ENCODE results near the gene TNRC6C. TPM values are rescaled to one million over a fixed set of nuclear protein-coding genes. Genes with fewer than 3 reads are reported as not detected.
"Not testable (repeated sequence)": the region's sequence is repeated elsewhere in the genome, so short reads cannot be mapped to it uniquely, and the experiment has no call there.

The TNRC6C gene
- total RNA-seq, 1 donor from 2014 or later: 27.4 TPM

GRCh38 chr17:77930780-77931768, 27.4 kb upstream of the TNRC6C start:
- no peak for DNase-seq (ENCODE audit: low spot score)

- no peak for DNase-seq (ENCODE audit: low spot score)
These were observed 24.6 kb upstream of the TNRC6C start for GRCh38 chr17:77933777-77934398.

DNA sequence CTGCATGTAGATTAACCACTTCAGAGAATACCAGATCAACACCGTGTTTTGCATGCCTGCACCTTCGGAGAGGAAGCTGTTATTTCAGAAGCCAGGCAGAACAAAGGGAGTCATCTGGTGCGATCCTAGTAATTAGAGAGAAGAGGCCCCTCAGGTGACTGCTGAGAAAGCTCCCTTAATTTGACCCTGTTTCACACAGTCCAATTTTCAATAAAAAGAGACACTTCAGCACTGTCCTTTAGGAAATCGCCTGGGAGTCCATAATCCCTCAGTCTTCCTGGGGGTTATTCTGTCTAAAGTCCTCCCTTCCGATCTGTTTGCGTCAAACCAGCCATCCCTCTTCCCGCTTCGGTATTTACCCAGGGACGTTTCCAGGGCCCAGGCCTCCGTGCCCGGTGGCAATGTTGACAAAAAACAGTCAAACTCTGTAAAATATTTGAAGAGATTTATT, 23.4 kb upstream of the TNRC6C start:
- DNase-seq (ENCODE audit: low spot score): no peak

GRCh38 chr17:77935744-77936143, 22.8 kb upstream of the TNRC6C start:
- DNase-seq (ENCODE audit: low spot score): not testable (repeated sequence)

DNA sequence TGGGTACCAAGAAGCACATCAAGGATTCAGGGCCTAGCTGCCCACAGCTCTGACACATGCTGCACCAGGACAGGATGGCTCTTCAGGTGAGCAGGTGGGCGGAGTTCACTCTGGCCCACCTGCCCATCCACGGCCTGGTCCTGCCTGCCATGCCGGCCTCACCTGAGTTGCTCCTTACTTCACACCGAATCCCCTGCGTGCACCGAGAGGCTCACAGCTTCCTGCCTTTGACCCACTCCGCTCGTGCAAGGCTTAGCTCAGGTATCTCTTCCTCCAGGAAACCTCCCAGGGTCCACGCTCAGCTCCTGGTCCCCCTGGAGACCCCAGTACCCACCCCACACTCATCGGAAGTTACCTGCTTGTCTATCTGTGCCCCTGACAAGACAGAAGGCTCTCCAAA, 21.6 kb upstream of the TNRC6C start:
- DNase-seq (ENCODE audit: low spot score): no peak

- no peak for DNase-seq (ENCODE audit: low spot score)
These were observed 17.5 kb upstream of the TNRC6C start for GRCh38 chr17:77941004-77941403.

- no peak for DNase-seq (ENCODE audit: low spot score)
These were observed 16.2 kb upstream of the TNRC6C start for GRCh38 chr17:77942112-77942988.

GRCh38 chr17:77943971-77944370, 14.5 kb upstream of the TNRC6C start:
- no peak for DNase-seq (ENCODE audit: low spot score)

DNA sequence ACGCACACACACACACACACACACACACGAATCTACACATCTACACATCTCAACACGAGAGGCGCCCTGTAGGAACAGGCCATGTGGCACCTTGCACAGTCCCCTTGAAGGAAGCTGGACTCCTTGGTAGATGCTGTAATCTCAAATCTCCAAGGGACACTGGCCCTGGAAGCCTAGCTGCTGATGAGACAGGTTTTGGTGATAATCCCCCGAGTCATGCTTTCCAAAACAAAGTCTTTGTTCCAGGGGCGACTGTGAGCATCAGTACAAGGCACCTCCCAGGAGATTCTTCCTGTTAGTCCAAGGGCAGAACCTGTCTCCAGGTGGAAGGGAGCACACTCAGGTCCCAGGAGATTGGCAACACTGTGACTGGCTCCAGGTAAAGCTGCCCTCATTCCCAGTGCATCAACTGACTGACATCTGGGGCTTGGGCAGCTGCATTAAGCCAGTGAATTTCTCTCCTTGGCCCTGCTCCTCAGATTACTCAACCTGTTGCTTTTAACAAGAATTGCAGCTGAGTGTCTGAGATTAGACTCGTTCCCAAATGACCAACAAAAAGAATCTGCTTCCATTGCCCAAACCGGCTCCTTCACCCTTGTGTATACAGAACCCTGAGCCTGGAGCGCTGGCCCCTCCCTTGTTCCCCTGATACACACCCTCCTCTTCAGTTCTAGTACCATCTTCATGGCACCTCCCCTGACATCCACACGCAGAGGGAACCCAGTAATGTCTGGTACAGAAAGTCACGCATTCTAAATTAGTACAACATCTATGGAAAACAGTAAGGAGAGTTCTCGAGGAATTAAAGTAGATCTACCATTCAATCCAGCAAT, 13.9 kb upstream of the TNRC6C start:
- DNase-seq (ENCODE audit: low spot score): no peak

- DNase-seq (ENCODE audit: low spot score): no peak
These were observed 11.4 kb upstream of the TNRC6C start for GRCh38 chr17:77946900-77947645.

GRCh38 chr17:77948690-77949114, 9.8 kb upstream of the TNRC6C start:
- no peak for DNase-seq (ENCODE audit: low spot score)

DNA sequence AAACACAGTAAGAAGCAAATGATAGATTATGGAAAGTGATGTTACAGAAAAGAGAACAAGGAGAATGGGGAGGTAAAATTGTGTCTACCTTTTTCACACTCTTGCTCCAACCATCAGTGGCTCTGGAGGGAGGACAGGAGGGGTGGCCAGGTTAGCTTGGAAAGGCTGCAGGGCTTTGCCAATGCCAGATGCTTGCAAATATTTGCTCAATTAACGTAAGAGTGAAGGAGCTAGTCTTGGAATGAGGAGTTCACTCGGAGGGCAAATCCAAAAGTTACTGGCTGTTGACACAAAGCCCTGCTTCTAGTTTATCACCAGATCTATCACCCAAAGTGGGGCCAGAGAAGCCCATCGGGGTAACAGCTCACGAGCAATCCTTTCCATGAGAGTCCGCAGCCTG, 7.4 kb upstream of the TNRC6C start:
- no peak for DNase-seq (ENCODE audit: low spot score)

GRCh38 chr17:77952368-77952767, 6.1 kb upstream of the TNRC6C start:
- DNase-seq (ENCODE audit: low spot score): no peak

DNA sequence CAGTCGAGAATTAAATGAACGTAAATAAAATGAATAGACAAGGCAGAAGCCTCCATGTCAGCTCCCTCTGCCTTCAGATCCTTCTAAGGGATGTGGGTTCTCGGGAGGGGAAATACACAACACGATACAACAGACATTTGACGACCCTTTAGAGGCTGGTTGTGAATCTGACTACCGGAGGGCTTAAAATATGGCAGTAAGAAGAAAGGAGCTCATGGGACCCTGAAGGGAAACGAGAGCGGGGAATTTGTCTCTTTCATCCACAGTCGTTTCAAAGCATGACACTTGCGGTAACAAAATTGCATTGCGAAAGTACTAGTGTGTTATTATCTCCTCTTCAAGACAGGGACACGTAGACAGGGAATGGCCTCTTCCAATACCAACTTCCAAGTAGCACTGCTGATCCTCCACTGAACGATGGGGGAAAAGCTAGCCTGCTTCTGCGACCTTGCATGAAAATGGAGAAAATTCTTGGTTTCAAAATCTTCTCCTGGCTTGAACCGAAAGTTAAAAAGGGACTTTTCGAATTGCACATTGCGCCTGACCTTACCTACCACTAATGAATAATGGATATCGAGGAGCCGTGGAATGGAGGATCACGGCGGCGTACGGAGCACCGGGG, 1.2 kb upstream of the TNRC6C start:
- DNase-seq (ENCODE audit: low spot score): no peak

DNA sequence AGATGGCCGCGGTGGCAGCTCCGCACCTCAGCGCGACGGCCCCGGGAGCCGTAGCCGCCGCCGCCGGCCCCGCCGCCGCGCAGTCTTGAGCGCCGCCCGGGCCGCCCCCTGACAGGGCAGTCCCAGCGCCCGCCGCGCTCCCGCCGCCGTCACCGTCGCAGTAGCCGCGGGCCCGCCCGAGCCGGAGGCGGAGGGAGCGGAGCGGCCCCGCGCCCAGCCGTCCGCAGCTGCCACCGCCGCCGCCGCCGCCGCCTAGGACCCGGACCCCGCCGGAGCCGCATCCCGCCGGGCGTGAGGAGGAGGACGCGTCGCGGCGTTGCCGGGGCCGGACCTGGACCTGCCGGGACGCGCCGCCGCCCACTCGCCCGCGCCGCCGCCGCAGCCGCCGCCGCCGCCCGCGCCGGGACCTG, 218 bp downstream of the TNRC6C start:
- DNase-seq (ENCODE audit: low spot score): no peak

- no peak for DNase-seq (ENCODE audit: low spot score)
These were observed 823 bp downstream of the TNRC6C start for GRCh38 chr17:77959126-77959925.

DNA sequence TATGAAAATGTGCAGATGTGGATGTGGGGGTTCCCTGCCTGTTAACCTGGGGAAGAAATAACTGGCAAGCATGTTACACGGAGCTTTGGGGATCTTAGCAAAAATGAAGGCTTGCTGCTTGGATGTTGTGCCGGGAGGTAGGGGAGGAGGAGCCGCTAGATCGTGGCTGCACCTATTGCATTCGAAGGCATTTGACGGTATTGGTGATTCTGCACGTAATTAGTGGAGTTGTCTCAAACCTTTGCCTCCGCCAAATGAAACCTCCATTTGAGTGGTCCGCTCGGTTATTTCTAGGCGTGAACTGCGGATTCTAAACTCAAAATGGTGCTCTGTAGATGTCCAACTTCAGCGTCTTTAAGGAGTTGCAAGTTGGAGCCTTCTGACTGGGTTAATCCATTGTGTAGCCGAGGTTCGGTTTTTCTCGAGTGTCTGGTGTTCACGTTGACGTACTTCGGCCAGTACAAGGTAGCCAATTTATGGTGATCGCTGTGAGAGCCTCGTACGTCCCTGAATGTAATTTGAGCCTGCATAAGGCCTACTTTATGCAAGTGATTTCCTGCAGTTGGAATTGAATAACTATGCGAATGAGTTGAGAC, 1.5 kb downstream of the TNRC6C start:
- no peak for DNase-seq (ENCODE audit: low spot score)

DNA sequence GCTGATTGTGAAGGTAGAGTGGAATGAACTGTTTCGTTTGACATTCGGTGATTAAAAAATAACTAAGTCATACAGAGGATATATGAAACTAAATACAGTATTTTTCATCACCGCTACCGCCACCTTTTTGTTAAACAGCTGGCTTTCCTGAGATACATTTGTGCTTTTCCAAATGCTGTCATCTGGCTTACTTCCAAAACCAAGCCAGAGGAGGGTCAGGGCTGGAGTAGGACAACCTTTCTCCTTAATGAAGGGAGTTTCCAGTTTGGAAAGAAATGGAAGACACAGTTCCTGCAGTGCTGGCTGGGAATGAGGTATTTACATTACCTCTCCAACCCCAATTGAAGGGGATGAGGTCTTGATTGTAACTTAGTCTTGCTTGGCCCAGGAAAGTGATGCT, 3.2 kb downstream of the TNRC6C start:
- no peak for DNase-seq (ENCODE audit: low spot score)

DNA sequence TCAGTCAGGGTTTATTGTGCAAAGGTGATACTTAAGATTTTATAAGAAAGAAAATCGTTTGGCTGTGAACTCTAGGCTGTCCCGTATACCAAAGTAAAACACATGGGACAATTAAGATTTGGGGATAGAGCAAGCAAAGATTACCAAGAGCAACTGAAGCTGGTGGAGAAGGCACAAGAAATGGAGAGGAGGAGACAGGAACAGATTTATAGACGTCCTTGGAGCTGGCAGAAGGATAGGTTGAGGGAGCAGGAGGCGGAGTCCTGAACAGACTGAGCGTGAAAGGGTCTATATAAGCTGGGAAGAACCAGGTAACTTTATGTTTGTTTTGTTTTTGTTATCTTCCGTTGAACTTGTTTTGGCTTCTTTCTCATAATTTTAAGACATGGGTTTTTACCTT, 3.8 kb downstream of the TNRC6C start:
- no peak for DNase-seq (ENCODE audit: low spot score)
